GM12801 (cell line): ENCODE data around the gene STX1B.

Experiments
- TF ChIP-seq, protein P1 (sequence below): IDR thresholded peaks from one replicate; pipeline ENCODE4 v1.5.1; 2011; ENCODE audit warnings: control low read depth; ENCODE audit not compliant: insufficient read length; ENCODE audit errors: extremely low read depth

STX1B gene

DNA sequence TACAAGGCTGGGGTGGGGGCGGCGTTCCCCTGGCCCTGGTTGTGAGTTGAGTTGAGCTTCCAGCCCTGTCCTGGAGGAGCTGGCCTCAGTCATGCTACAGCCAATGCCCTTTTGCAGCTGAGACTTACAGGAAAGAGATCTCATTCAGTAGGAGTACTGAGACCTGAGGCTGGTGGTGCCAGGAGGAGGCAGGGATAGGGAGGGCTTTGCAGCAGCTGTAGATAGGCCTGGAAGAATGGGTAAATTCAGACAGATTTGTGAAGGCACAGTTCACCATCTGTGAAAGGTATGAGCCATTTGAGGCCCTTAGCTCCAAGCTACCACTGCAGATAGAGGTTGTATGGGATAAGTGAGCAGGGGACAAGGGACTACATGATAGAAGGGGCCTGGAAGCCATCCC is 28.6 kb upstream of the STX1B start:
- TF ChIP-seq, protein P1, sequence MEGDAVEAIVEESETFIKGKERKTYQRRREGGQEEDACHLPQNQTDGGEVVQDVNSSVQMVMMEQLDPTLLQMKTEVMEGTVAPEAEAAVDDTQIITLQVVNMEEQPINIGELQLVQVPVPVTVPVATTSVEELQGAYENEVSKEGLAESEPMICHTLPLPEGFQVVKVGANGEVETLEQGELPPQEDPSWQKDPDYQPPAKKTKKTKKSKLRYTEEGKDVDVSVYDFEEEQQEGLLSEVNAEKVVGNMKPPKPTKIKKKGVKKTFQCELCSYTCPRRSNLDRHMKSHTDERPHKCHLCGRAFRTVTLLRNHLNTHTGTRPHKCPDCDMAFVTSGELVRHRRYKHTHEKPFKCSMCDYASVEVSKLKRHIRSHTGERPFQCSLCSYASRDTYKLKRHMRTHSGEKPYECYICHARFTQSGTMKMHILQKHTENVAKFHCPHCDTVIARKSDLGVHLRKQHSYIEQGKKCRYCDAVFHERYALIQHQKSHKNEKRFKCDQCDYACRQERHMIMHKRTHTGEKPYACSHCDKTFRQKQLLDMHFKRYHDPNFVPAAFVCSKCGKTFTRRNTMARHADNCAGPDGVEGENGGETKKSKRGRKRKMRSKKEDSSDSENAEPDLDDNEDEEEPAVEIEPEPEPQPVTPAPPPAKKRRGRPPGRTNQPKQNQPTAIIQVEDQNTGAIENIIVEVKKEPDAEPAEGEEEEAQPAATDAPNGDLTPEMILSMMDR, result no peak

DNA sequence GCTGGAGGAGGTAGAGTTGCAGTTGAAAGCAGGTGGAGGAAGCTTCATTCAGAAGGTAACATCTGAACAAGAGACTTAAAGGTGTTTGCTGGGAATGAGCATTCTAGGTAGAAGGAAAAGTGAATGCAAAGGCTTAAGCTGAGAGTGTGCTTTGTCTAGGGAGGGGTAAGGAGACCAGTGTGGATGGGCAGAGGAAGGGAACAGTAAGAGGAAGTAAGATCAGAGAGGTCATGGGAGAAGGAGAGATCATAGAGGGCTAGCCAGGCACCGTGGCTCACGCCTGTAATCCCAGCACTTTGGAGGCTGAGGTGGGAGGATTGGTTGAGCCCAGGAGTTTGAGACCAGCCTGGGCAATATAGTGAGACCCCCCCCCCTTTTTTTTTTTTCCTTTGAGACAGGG is 26.3 kb upstream of the STX1B start:
- TF ChIP-seq, protein P1, result no peak

DNA sequence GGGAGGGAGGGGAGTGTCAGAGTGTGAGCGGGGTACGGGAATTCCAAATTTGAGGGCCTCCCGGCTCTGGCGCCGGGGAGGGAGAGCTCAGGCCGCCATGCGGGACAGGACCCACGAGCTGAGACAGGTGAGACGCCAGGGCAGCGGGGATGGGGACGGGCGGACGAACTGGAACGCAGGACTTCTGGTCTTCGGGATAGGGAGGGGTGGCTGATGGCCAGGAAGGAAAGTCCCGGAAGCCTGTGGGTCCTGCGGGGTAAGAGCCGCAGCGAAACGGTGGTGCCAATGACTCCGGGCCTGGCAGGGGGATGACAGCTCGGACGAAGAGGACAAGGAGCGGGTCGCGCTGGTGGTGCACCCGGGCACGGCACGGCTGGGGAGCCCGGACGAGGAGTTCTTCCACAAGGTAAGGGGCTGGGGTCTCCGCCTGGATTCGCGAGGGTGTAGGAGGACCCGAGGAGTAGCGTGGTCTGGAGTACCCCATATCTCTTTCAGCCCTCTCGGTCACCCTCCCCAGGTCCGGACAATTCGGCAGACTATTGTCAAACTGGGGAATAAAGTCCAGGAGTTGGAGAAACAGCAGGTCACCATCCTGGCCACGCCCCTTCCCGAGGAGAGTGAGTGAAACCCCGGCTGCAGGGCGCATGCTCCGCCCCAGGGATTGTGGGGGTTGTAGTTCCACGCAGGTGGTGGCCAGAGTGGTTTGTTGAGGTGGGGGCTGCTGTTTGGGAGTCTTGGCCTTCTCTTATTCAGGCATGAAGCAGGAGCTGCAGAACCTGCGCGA is 23.5 kb upstream of the STX1B start:
- TF ChIP-seq, protein P1, result no peak

DNA sequence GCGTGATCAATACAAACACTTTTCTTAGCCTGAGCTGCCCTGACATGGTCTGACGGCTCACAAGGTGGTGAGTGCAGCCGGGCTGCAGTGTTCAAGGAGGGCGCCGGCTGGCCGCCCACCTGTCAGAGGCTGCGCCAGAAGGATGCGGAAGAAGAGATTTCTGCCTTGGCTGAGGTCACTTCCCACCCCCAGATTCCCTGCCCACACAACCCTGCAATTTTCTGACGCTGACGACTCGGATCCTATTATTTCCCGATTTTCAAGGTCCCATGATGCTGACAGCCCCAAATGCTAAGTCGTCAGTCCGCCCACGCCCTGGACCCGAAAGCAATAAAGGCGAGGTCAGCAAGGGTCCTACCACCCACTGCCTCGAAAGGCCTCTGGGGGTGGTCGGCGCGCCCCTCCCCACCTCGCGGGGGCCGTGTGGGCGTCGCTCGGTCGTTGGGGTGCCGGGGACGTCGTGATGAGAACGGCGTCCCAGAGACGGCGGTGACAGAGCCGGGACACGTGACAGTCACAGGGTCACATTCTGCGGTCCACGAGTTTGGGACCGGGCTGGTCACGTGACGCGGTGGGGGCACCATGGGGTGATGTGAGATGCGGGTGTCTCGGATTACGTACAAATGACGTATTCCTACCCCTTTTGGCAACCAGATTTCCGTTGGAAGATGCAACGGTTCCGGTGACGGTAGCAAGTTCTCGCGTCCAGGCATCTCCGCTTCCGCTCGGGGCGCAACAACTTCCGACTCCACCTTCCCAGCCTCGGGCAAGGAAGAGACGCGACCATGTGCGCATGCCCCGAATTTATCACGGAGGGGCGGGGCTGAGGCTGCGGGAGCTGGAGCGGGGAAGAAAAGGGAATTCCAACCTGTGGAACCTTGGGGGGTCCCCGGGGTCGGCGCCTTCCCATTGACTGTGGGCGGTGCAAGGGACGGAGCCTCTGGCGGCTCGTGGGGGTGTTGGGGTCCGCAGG is 22.6 kb upstream of the STX1B start, which contains the start of gene STX4:
Gene STX4 (plus strand): TSS at position 823 of the 973 bp plus-strand sequence. CDS start 248 bp downstream, outside the sequence.
- TF ChIP-seq, protein P1, result no peak

DNA sequence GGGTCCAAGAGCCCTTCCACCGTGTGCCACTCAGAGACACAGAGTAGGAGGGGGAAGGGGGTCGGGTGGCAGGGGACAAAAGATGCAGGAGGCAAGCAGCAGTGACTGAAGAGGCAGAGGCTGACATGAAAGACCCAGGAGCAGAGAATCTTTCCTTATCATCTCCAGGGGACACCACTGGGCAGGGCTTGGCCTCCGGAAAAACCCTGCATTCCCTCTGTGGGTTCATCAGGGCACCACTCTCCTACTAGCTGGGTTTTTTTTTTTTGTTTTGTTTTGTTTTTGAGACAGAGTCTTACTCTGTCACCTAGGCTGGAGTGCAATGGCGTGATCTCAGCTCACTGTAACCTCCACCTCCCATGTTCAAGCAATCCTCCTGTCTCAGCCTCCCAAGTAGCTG is 20.8 kb upstream of the STX1B start:
- TF ChIP-seq, protein P1, result no peak

DNA sequence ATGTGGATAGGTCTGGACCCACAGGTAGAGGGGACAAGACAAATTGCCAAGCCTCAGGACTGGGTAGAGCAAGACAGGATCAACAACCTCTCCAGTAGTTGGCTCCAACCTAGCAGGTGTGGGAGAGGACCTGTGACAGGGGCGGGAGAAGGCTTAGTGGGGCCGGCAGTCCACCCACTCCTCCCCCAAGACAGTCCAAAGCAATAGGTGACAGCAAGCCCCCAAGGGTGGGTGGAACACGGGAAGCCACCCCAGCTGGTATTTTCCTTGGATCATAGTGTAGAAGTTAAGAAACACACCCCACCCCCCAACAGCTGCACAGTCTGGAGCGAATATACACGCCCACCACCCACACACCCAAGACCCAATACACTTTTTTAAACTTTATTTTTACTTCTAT is 18.8 kb upstream of the STX1B start:
- TF ChIP-seq, protein P1, result no peak

DNA sequence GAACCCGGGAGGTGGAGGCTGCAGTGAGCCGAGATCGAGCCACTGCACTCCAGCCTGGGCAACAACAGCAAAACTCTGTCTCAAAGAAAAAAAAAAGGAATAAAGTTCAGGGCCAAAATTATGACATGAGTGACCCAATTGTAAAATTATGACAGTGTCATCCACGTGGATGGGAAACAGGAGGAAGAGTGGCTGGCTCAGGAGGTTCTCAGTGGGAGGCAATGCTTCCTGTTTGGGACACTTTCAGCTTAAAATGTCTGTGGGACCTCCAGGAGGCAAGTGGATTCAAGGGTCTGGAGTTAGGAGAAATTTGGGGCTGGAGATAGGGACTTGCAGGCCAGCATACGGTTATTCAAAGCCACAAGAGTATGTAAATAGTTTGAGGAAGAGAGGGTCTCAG is 14.9 kb upstream of the STX1B start:
- TF ChIP-seq, protein P1, result no peak
